Sciatic nerve (tissue), 2 donors: ENCODE measurements around the gene DHX29. TPM values are rescaled to one million over a fixed set of nuclear protein-coding genes. Genes with fewer than 3 reads are reported as not detected.
A peak's percentile ranks its signal among the peaks of the same experiment; 100 is the strongest.
"Not testable (repeated sequence)": the region's sequence is repeated elsewhere in the genome, so short reads cannot be mapped to it uniquely, and the experiment has no call there.

Experiments
- ATAC-seq: fragments of 200-7000 bp; cut with Tn5 transposase; one replicate; pipeline ENCODE4 v1.9.1; 2020; ENCODE audit warnings: mild to moderate bottlenecking, moderate library complexity
- DNase-seq: peaks from one replicate; pipeline ENCODE4 v3.0.0-alpha.2; 2020; ENCODE audit warnings: low spot score
- intact Hi-C: fragments of 100-400 bp; cut with DNase I; formaldehyde crosslinking; loops from one replicate; pipeline ENCODE4 v1.14.2; 2022
- total RNA-seq: library from RNA; stranded (reverse); fragmentation: NEBNext Ultra II Directional; extraction: Animal tissue kit (Norgen Biotek cat#: 25700); gene quantifications from one replicate; pipeline ENCODE4 v1.2.1, GENCODE V29; 2021
- donor health status: DM: no; HTN: no; CAD: no.
- donor health status: DM: no; HTN: no; CAD: no.

The DHX29 gene
- total RNA-seq, 1 donor from 2014 or later = 24.8 TPM

GRCh38 chr5:55320571-55320970, 13.1 kb upstream of the DHX29 start:
- intact Hi-C loops = no loop called here
- ATAC-seq (peak; percentile 15), DNase-seq (no peak)

- intact Hi-C loops = no loop called here
- no peak for DNase-seq
- ATAC-seq = no peak
Measured at GRCh38 chr5:55319491-55319890, 12.0 kb upstream of the DHX29 start.

DNA sequence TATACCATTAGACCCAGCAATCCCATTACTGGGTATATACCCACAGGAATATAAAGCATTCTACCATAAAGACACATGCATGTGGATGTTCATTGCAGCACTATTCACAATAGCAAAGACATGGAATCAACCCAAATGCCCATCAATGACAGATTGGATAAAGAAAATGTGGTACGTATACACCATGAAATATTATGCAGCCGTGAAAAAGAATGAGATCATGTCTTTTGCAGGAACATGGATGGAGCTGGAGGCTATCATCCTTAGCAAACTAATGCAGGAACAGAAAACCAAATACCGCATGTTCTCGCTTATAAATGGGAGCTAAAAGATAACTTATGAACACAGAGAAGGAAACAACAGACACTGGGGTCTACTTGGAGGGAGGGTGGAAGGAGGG, 10.7 kb upstream of the DHX29 start:
- intact Hi-C loops, ATAC-seq, DNase-seq: not testable (repeated sequence)

DNA sequence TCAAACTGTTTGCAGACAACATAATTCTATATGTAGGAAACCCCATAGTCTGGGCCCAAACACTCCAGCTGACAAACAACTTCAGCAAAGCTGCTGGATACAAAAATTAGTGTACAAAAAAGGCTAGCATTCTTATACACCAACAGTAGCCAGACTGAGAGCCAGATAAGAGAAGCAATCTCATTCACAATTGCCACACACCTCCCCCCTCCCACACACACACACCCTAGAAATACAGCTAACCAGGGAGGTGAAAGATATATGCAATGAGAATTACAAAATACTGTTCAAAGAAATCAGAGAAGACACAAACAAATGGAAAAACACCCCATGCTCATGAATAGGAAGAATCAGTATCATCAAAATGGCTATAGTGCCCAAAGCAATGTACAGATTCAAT, 9.3 kb upstream of the DHX29 start:
- no peak for DNase-seq
- intact Hi-C loops = no loop called here
- no peak for ATAC-seq

- intact Hi-C loops = no loop called here
- DNase-seq (no peak), ATAC-seq (no peak)
Measured at GRCh38 chr5:55316289-55316688, 8.8 kb upstream of the DHX29 start.

DNA sequence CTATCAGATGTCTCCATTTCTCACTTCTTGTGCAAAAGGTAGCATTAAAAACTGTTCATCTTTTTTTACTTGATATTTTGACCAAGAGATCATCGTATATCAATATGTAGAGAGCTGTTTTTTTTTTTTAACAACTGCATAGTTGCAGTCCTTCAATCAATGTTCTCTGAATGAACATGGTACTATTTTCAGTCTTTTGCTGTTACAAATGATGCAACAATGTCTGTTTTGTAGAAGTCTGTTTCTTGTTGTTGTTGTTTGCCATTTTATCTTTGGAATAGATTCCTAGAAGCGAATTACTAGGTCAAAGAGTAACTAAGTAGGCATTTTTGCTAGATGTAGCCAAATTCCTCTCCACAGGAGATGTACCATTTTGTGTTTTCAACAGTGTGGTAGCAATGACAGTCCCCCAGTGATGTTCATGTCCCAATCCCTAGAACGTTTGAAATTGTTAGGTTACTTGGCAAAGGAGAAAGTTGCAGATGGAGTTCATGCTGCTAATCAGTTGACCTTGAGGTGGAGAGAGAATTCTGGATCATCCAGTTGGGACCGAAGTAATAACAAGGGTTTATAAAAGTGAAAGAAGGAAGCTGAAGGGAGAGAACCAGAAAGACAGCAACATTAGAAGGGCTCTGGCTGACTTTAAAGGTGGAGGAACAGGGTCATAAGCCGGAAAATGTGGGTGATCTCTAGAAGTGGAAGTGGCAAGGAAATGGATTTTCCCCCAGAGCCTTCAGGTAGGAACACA, 6.5 kb upstream of the DHX29 start:
- DNase-seq = no peak
- ATAC-seq = no peak
- intact Hi-C loops = no loop called here

- ATAC-seq = peak; percentile 18
- no peak for DNase-seq
- intact Hi-C loops = loop anchor here (5.0 kb wide), 1 partner anchor 146 kb away; the partner anchor contains the start of gene GPX8
Measured at GRCh38 chr5:55308254-55308836, 851 bp upstream of the DHX29 start.

GRCh38 chr5:55306641-55307382, 682 bp downstream of the DHX29 start:
- DNase-seq (no peak), ATAC-seq (no peak)
- intact Hi-C loops = loop anchor here (5.0 kb wide), 1 partner anchor 145 kb away; the partner anchor contains the start of gene GPX8

DNA sequence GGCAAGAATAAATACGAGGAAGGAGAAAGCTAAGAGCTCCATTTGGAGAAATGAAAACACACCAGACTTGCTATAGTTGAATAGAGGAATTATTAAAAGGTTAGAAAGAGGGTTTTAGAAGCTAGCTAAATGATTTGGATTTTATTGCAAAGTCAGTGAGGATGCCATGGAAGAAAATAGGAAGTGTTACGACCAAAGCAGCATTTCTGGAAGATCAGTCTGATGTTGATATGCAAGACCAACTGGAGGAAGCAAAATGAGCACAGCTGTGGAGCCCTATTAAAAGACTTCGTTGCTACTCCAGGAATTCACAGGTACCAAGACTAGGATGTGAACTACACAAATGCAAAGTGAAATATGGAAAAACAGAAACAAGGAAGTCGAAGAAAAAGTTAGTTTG, 2.1 kb downstream of the DHX29 start:
- ATAC-seq = no peak
- intact Hi-C loops = loop anchor here (5.0 kb wide), 1 partner anchor 143 kb away; the partner anchor contains the start of gene GPX8
- no peak for DNase-seq

GRCh38 chr5:55304584-55304983, 2.9 kb downstream of the DHX29 start:
- intact Hi-C loops = no loop called here
- DNase-seq (no peak), ATAC-seq (no peak)

- intact Hi-C loops = no loop called here
- DNase-seq = no peak
- no peak for ATAC-seq
Measured at GRCh38 chr5:55303238-55303690, 4.2 kb downstream of the DHX29 start.

- DNase-seq (no peak), ATAC-seq (no peak)
- intact Hi-C loops = no loop called here
Measured at GRCh38 chr5:55300890-55301289, 6.6 kb downstream of the DHX29 start.

DNA sequence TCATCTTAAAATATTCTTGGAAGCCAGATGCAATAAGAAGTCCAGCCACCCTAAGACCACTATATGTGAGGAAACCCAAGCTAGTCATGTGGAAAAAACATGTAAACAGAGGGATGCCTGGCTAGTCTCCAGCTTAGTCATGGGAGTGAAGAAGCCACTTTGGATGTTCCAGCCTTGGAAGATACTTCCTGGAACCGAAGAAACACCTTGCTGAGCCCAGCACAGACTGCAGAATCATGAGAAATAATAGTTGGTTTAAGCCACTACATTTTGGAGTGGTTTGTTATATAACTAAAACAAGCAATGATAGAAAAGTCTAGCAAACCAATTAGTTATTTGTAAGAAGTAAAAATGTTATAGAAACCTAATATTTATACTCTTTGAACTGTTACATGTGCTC, 12.6 kb downstream of the DHX29 start:
- no peak for DNase-seq
- ATAC-seq = no peak
- intact Hi-C loops = no loop called here

- DNase-seq = no peak
- intact Hi-C loops = no loop called here
- ATAC-seq = no peak
Measured at GRCh38 chr5:55290991-55291390, 16.5 kb downstream of the DHX29 start.

- DNase-seq (no peak), ATAC-seq (no peak)
- intact Hi-C loops = no loop called here
Measured at GRCh38 chr5:55289808-55290207, 17.7 kb downstream of the DHX29 start.

- ATAC-seq = no peak
- intact Hi-C loops = no loop called here
Measured at GRCh38 chr5:55286411-55286933, 21.0 kb downstream of the DHX29 start.

GRCh38 chr5:55278778-55279177, 28.7 kb downstream of the DHX29 start:
- intact Hi-C loops = no loop called here
- DNase-seq (no peak), ATAC-seq (no peak)

More at GRCh38 chr5:55286411-55286933, 21.0 kb downstream of the DHX29 start:
- DNase-seq = no peak

DNA sequence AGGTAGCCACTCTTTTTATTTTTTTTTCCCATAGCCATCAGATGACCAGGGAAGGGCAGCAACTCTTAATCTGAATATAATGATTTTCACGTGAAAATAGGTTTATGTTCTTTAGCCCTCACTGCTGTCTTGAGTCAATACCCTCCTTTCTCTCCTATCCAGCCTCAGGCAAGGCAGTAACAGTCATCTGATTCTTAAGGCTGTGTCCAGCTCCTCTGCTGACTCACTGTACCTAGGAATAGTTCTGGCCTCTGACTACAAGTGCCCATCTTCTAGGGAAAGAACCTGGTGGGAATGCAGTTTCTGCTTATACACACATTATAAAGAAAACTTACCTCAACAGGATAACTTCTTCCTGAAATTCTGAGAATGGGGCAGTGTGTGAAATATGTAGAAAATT, 30.7 kb downstream of the DHX29 start:
- intact Hi-C loops = no loop called here
- ATAC-seq (no peak), DNase-seq (no peak)

DNA sequence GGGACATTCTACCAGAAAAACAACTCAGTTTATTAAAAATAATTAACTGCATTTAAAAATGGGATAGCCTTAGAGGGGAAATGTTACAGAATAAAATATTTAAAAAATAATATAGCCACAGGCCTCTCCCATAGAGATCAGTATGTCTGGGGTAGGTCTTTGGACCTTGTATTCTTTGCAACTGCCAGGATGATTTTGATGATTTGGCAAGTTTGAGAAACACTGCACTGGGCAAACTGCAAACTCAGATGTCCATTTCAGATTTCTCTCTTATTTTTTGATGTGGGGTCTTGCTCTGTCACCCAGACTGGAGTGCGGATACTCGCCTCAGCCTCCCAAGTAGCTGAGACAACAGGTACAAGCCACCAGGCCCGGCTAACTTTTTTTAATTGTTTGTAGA, 49.2 kb downstream of the DHX29 start:
- intact Hi-C loops = no loop called here
- ATAC-seq (no peak), DNase-seq (no peak)

DNA sequence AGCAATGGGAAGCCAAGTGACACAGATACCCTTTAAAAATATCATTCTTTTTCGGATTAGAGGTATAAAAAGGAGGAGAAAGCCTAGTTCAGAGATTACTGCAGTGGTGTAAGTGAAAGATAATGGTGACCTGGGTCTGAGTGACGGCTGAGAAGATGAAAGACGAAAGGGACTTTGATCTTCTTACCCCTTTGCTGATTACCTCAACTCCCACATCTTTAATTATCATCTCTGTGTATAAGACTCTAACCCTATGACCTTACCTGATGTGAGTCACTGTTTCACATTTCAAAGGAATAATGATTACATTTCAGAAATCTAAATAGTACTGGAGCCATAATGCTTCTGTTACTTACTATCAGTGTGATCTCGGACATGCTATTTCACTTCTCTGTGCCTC, 52.7 kb downstream of the DHX29 start:
- no peak for DNase-seq
- no peak for ATAC-seq
- intact Hi-C loops = no loop called here
